HFF-Myc (cell line): ENCODE measurements around the gene TET2.

Source experiments
- DNase-seq: peaks from one replicate; pipeline ENCODE4 v3.0.0-alpha.2; 2011; ENCODE audit warnings: low read depth; ENCODE audit errors: extremely low read depth
- H3K4me3 ChIP-seq: replicated peaks from 2 replicates; pipeline ENCODE4 v1.5.1; 2011; ENCODE audit warnings: low read depth, mild to moderate bottlenecking, control low read depth, low read length
- TF ChIP-seq, protein P1 (sequence below): IDR thresholded peaks from 2 replicates; pipeline ENCODE4 v1.5.1; 2012; ENCODE audit warnings: mild to moderate bottlenecking, low read depth, low read length, control low read depth; ENCODE audit errors: missing control alignments

TET2 gene

GRCh38 chr4:105137121-105137875 is 9.4 kb upstream of the TET2 start:
- DNase-seq: no peak

DNA sequence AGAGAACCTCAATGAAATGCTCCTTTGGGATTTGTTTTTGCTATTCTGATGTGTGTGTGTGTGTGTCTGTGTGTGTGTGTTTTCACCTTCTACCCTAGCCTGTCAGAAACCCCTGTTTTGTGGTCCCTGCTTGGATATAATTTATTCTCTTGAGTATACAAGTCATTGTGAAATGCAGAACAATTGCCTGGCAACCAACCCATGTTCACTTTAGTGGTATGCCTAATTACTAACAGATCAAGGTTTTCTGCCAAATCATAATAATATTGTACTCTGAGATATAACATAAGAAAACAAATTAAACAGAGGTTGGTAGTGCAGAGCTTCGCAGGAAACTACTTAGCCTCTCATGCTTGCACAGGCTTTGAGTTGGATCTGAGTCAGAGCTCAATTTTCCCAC is 7.0 kb upstream of the TET2 start:
- no peak overlapping the region for H3K4me3 ChIP-seq
- TF ChIP-seq, protein P1, sequence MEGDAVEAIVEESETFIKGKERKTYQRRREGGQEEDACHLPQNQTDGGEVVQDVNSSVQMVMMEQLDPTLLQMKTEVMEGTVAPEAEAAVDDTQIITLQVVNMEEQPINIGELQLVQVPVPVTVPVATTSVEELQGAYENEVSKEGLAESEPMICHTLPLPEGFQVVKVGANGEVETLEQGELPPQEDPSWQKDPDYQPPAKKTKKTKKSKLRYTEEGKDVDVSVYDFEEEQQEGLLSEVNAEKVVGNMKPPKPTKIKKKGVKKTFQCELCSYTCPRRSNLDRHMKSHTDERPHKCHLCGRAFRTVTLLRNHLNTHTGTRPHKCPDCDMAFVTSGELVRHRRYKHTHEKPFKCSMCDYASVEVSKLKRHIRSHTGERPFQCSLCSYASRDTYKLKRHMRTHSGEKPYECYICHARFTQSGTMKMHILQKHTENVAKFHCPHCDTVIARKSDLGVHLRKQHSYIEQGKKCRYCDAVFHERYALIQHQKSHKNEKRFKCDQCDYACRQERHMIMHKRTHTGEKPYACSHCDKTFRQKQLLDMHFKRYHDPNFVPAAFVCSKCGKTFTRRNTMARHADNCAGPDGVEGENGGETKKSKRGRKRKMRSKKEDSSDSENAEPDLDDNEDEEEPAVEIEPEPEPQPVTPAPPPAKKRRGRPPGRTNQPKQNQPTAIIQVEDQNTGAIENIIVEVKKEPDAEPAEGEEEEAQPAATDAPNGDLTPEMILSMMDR: no peak
- no peak for DNase-seq

More at GRCh38 chr4:105137121-105137875, 9.4 kb upstream of the TET2 start:
- H3K4me3 ChIP-seq: no peak overlapping the region
- TF ChIP-seq, protein P1: no peak

DNA sequence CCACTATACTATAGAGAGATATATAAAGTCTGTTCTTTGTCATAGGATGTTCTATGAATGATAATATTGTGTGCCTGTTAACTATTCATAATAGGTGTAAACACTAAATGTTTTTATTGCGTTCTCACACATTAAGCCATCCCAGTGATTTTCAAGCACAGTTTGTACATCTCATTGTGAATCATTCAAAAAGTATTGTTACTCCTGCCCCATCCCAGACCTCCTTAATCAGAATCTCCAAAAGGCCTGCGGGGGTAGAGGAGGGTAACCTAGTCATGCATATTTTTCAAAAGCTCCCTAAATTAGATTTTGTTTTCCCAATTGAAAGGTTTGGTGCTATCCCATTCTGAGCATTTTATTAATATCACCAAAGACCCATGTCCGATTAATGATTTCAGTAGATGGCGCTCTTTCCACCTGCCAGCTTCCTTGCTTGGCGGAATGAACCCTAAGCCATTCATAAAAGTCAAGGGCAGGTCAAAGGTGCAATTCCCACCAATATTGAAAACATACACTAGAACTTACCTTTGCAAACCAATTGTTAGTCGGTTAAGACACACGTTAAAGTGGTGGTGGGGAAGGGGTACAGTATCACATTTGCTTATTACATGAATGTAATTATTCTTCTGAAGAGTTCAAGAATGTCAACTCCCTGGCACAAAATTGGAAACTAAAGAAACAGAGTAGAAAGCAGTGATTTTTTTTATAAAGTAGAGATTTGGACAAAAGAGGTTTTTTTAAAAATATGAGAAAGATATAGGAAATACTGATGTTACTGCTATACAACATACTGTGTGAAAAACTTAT is 5.8 kb upstream of the TET2 start:
- TF ChIP-seq, protein P1: peak; percentile 60
- DNase-seq: no peak
- H3K4me3 ChIP-seq: no peak overlapping the region

- DNase-seq: no peak
- TF ChIP-seq, protein P1: no peak
Observed at GRCh38 chr4:105145156-105145902, 1.3 kb upstream of the TET2 start.

GRCh38 chr4:105145903-105146275 is 787 bp upstream of the TET2 start:
- no peak for DNase-seq
- H3K4me3 ChIP-seq: peak overlapping the region; percentile 84
- TF ChIP-seq, protein P1: no peak

More at GRCh38 chr4:105145156-105145902, 1.3 kb upstream of the TET2 start:
- peak overlapping the region; percentile 84 for H3K4me3 ChIP-seq

DNA sequence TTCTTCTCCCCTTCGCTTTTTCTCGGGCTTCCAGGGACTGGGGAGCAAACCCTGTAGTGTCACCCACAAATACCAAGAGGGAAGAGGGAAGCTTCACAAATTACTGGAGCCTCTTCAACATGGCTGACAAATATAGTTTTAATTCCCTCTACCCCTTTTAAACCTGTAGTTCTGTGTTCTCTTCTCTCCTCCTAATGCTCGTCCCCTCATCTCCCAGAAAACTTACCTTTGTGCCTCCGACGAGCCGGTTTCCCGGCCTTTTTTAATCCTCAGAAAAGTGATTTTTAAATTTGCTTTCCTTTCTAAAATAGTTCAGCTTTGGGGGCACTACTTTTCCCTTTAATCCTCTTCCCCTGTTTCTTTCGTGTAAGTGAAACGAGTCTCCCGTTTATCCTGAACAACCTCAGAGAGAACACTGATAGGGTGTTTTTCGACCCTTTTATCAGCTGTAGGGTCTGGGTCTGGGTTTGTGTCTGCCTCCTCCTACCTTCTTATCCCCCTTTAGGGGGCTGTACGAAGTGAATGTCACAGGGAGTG is 408 bp downstream of the TET2 start:
- DNase-seq: no peak
- TF ChIP-seq, protein P1: no peak
- peak overlapping the region; percentile 84 for H3K4me3 ChIP-seq
